Effector memory CD4-positive, alpha-beta T cell (primary cell): ENCODE results near the gene KLK12.

Experiments
- DNase-seq, 3 donors: peaks; one replicate each; pipeline ENCODE4 v3.0.0-alpha.2; 2020
- H3K27ac ChIP-seq: 2 replicates; pipeline ENCODE4 v1.7.0; 2013; ENCODE audit warnings: mild to moderate bottlenecking, low read length, moderate library complexity; ENCODE audit not compliant: insufficient read depth, poor library complexity, severe bottlenecking
- H3K27me3 ChIP-seq: replicated peaks from 2 replicates; pipeline ENCODE4 v1.7.0; 2013; ENCODE audit warnings: mild to moderate bottlenecking, low read length; ENCODE audit not compliant: insufficient read depth, control insufficient read depth, poor library complexity, severe bottlenecking
- H3K36me3 ChIP-seq: 2 replicates; pipeline ENCODE4 v1.7.0; 2013; ENCODE audit warnings: mild to moderate bottlenecking, low read length, moderate library complexity; ENCODE audit not compliant: control insufficient read depth, insufficient read depth
- H3K4me1 ChIP-seq: 2 replicates; pipeline ENCODE4 v1.7.0; 2013; ENCODE audit warnings: low read length, mild to moderate bottlenecking; ENCODE audit not compliant: control insufficient read depth, insufficient read depth, poor library complexity, severe bottlenecking
- H3K4me3 ChIP-seq: 2 replicates; pipeline ENCODE4 v1.7.0; 2013; ENCODE audit warnings: low read length, low read depth, mild to moderate bottlenecking; ENCODE audit not compliant: insufficient read depth, poor library complexity, severe bottlenecking
- H3K9me3 ChIP-seq: 2 replicates; pipeline ENCODE4 v1.7.0; 2013; ENCODE audit warnings: mild to moderate bottlenecking, low read length, moderate library complexity; ENCODE audit not compliant: control insufficient read depth

KLK12 gene

GRCh38 chr19:51027873-51028272, 6.9 kb downstream of the KLK12 start:
- Histone ChIP-seq H3K27me3 (peaks cover 2% of the 10 kb centered on the region), H3K27ac (no peak overlapping the region), H3K36me3 (no peaks in the 10 kb centered on the region), H3K4me1 (no peaks in the 10 kb centered on the region), H3K9me3 (no peaks in the 10 kb centered on the region), H3K4me3 (no peak overlapping the region)
- DNase-seq: no peak

GRCh38 chr19:51027126-51027806, 7.5 kb downstream of the KLK12 start:
- no peak for DNase-seq
- H3K36me3 ChIP-seq: no peaks in the 10 kb centered on the region
- H3K27me3 ChIP-seq: peaks cover 2% of the 10 kb centered on the region
- no peak overlapping the region for H3K27ac ChIP-seq
- H3K9me3 ChIP-seq: no peaks in the 10 kb centered on the region
- H3K4me1 ChIP-seq: no peaks in the 10 kb centered on the region
- H3K4me3 ChIP-seq: no peak overlapping the region

GRCh38 chr19:51026554-51026831, 8.3 kb downstream of the KLK12 start, which contains the start of gene KLK11:
Gene KLK11 (minus strand): TSS chr19:51026616. CDS start chr19:51025631, 985 bp downstream.
- Histone ChIP-seq H3K9me3 (no peaks in the 10 kb centered on the region), H3K27ac (no peak within 1 kb of the TSS), H3K4me1 (no peaks in the 10 kb centered on the region), H3K36me3 (no peaks in the 10 kb centered on the region), H3K4me3 (no peak within 1 kb of the TSS), H3K27me3 (peaks cover 2% of the 10 kb centered on the region)
- DNase-seq: no peak

- H3K4me1 ChIP-seq: no peaks in the 10 kb centered on the region
- no peak for DNase-seq
- H3K27ac ChIP-seq: no peak overlapping the region
- no peaks in the 10 kb centered on the region for H3K9me3 ChIP-seq
- peaks cover 2% of the 10 kb centered on the region for H3K27me3 ChIP-seq
- H3K36me3 ChIP-seq: no peaks in the 10 kb centered on the region
- no peak overlapping the region for H3K4me3 ChIP-seq
Observed at GRCh38 chr19:51025809-51026553, 8.8 kb downstream of the KLK12 start.

GRCh38 chr19:51025401-51025800, 9.4 kb downstream of the KLK12 start:
- H3K4me1 ChIP-seq: no peaks in the 10 kb centered on the region
- no peaks in the 10 kb centered on the region for H3K9me3 ChIP-seq
- no peak overlapping the region for H3K4me3 ChIP-seq
- no peak for DNase-seq
- peaks cover 2% of the 10 kb centered on the region for H3K27me3 ChIP-seq
- no peak overlapping the region for H3K27ac ChIP-seq
- H3K36me3 ChIP-seq: no peaks in the 10 kb centered on the region

GRCh38 chr19:51024924-51025323, 9.9 kb downstream of the KLK12 start:
- Histone ChIP-seq H3K4me3 (no peak overlapping the region), H3K36me3 (no peaks in the 10 kb centered on the region), H3K27me3 (peaks cover 5% of the 10 kb centered on the region), H3K4me1 (no peaks in the 10 kb centered on the region), H3K27ac (no peak overlapping the region), H3K9me3 (no peaks in the 10 kb centered on the region)
- DNase-seq: no peak

GRCh38 chr19:51023946-51024345, 10.9 kb downstream of the KLK12 start:
- Histone ChIP-seq H3K4me1 (peaks cover 4% of the 10 kb centered on the region), H3K36me3 (no peaks in the 10 kb centered on the region), H3K27ac (no peak overlapping the region), H3K9me3 (no peaks in the 10 kb centered on the region), H3K4me3 (no peak overlapping the region), H3K27me3 (peaks cover 15% of the 10 kb centered on the region)
- no peak for DNase-seq

GRCh38 chr19:51022526-51022925, 12.3 kb downstream of the KLK12 start:
- Histone ChIP-seq H3K36me3 (no peaks in the 10 kb centered on the region), H3K9me3 (no peaks in the 10 kb centered on the region), H3K27ac (no peak overlapping the region), H3K27me3 (peaks cover 20% of the 10 kb centered on the region), H3K4me3 (no peak overlapping the region), H3K4me1 (peaks cover 6% of the 10 kb centered on the region)
- DNase-seq: no peak

GRCh38 chr19:51020988-51021651, 13.7 kb downstream of the KLK12 start:
- no peak overlapping the region for H3K27ac ChIP-seq
- H3K9me3 ChIP-seq: no peaks in the 10 kb centered on the region
- no peak for DNase-seq
- H3K4me1 ChIP-seq: peaks cover 10% of the 10 kb centered on the region
- H3K4me3 ChIP-seq: no peak overlapping the region
- H3K36me3 ChIP-seq: no peaks in the 10 kb centered on the region
- peaks cover 27% of the 10 kb centered on the region for H3K27me3 ChIP-seq

GRCh38 chr19:51019544-51019925, 15.3 kb downstream of the KLK12 start, which contains the start of gene KLK10:
Gene KLK10 (minus strand): TSS chr19:51019709. CDS start chr19:51019130, 579 bp downstream.
- Histone ChIP-seq H3K27ac (no peak within 1 kb of the TSS), H3K36me3 (no peaks in the 10 kb centered on the region), H3K27me3 (peaks cover 35% of the 10 kb centered on the region), H3K4me1 (peaks cover 10% of the 10 kb centered on the region), H3K9me3 (no peaks in the 10 kb centered on the region), H3K4me3 (no peak within 1 kb of the TSS)
- no peak for DNase-seq
